ENCODE measurements around the gene LRRC34.

LRRC34 gene

GRCh38 chr3:169751875-169752274 lies 60.8 kb downstream of the LRRC34 start:
- no peak overlapping the region for H3K27ac ChIP-seq (replicated peaks)
- TF ChIP-seq CTCF (IDR thresholded peaks at IDR 0.05; ENCODE audit: insufficient read depth, low read length): no peak
- DNase-seq (ENCODE audit: low read depth in 1 of 2, low spot score in 1 of 2): no peak
- H3K4me3 ChIP-seq (replicated peaks; ENCODE audit: insufficient read depth, low read length): no peak overlapping the region
- peaks cover 2% of the 10 kb centered on the region for H3K27me3 ChIP-seq (ENCODE audit: insufficient read depth, poor library complexity, severe bottlenecking)

- TF ChIP-seq GABPA (IDR thresholded peaks at IDR 0.05; ENCODE audit: low read depth) (no peak), POLR2AphosphoS5 (IDR thresholded peaks at IDR 0.05; ENCODE audit: low read depth) (no peak), CTCF (IDR thresholded peaks at IDR 0.05; ENCODE audit: insufficient read depth, low read length) (no peak), REST (IDR thresholded peaks at IDR 0.05; ENCODE audit: insufficient replicate concordance, low read depth) (no peak), SPI1 (IDR thresholded peaks at IDR 0.05; ENCODE audit: borderline replicate concordance, low read depth) (no peak)
- H3K4me3 ChIP-seq (replicated peaks; ENCODE audit: insufficient read depth, low read length): no peak overlapping the region
- H3K27me3 ChIP-seq (ENCODE audit: insufficient read depth, poor library complexity, severe bottlenecking): peaks cover 2% of the 10 kb centered on the region
- DNase-seq (ENCODE audit: low read depth in 1 of 2, low spot score in 1 of 2): no peak
- H3K27ac ChIP-seq (replicated peaks): no peak overlapping the region
These were observed 62.0 kb downstream of the LRRC34 start for GRCh38 chr3:169750665-169751064.

- Histone ChIP-seq H3K27ac (replicated peaks) (no peak overlapping the region), H3K27me3 (ENCODE audit: insufficient read depth, poor library complexity, severe bottlenecking) (peaks cover 2% of the 10 kb centered on the region), H3K4me3 (replicated peaks; ENCODE audit: insufficient read depth, low read length) (no peak overlapping the region)
- TF ChIP-seq SPI1 (IDR thresholded peaks at IDR 0.05; ENCODE audit: borderline replicate concordance, low read depth) (no peak), CTCF (IDR thresholded peaks at IDR 0.05; ENCODE audit: insufficient read depth, low read length) (no peak), GABPA (IDR thresholded peaks at IDR 0.05; ENCODE audit: low read depth) (no peak)
- no peak for DNase-seq (ENCODE audit: low read depth in 1 of 2, low spot score in 1 of 2)
These were observed 64.0 kb downstream of the LRRC34 start for GRCh38 chr3:169748670-169749069.

- H3K27me3 ChIP-seq (ENCODE audit: insufficient read depth, poor library complexity, severe bottlenecking): peaks cover 2% of the 10 kb centered on the region
- H3K27ac ChIP-seq (replicated peaks): no peak overlapping the region
- peak in 1 of 2 experiments; percentile 43 for DNase-seq (ENCODE audit: low read depth in 1 of 2, low spot score in 1 of 2)
- H3K4me3 ChIP-seq (replicated peaks; ENCODE audit: insufficient read depth, low read length): no peak overlapping the region
- no peak for TF ChIP-seq POLR2AphosphoS5 (IDR thresholded peaks at IDR 0.05; ENCODE audit: low read depth)
- TF ChIP-seq SPI1 (IDR thresholded peaks at IDR 0.05; ENCODE audit: borderline replicate concordance, low read depth): peak; percentile 76; the same call in 1 of the 2 replicates
- no peak for TF ChIP-seq REST (IDR thresholded peaks at IDR 0.05; ENCODE audit: insufficient replicate concordance, low read depth)
- TF ChIP-seq GABPA (IDR thresholded peaks at IDR 0.05; ENCODE audit: low read depth): no peak
- TF ChIP-seq CTCF (IDR thresholded peaks at IDR 0.05; ENCODE audit: insufficient read depth, low read length): no peak
These were observed 65.8 kb downstream of the LRRC34 start for GRCh38 chr3:169746924-169747323.
